ENCODE measurements around the gene BLVRB.
A peak's percentile ranks its signal among the peaks of the same experiment; 100 is the strongest.

BLVRB gene

GRCh38 chr19:40398417-40399131 is 67.0 kb downstream of the BLVRB start:
- DNase-seq: peak; percentile 37 to 79 (median 58)
